ENCODE results near the gene C2CD4D.

The C2CD4D gene

DNA sequence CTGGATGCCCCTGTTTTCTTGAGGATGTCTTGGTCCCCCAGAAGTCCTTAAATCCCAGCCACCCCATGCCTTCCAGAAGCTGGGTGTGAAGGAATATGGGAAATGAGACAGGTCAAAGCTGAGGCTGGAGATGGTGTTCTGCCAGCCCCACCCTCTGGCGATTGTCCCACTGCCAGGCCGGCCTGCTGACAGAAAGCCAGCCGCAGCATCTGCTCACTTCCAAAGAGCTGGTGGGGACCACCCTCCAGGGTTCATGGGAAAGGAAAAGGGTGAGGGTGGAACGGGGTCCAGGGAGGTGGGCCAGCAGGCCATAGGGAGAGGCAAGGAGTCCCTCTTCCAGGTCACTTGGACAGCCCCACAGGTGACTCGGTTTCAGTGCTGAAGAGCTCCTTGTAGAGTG is 32.5 kb downstream of the C2CD4D start (continued):
- TF ChIP-seq SALL2 (tag by site-specific recombination; IDR thresholded peaks at IDR 0.05; ENCODE audit: borderline replicate concordance) (no peak), EGR2 (tag by site-specific recombination; IDR thresholded peaks at IDR 0.05; ENCODE audit: low read depth) (no peak)

DNA sequence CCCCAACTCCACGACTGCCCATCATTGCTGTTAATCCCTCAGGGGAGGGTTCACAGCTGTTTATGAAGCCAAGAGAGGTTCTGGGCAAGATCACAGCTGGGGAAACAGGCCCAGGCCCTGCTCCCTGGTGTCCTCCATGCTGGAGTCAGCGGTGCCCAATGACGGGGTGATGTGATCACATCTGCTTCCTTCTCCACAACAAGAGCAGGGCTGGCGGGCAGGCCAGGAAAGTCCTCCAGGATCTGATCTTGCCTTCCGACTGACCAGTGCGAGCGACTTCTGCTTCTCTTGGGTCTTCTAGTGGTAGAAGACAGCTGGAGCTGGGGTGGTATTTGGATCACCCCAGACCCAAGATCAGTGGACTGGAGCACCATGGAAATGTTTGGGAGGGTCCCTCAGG is 33.5 kb downstream of the C2CD4D start:
- no peak overlapping the region for H3K27ac ChIP-seq (ENCODE audit: extremely low read depth, low read depth, low read length)
- H3K4me1 ChIP-seq (ENCODE audit: control insufficient read depth, insufficient read depth, low read length), result no peaks in the 10 kb centered on the region
- TF ChIP-seq ZSCAN23 (tag by site-specific recombination; IDR thresholded peaks at IDR 0.05) (no peak), ZNF623 (tag by site-specific recombination; IDR thresholded peaks at IDR 0.05) (no peak), ZNF202 (tag by site-specific recombination; IDR thresholded peaks at IDR 0.05; ENCODE audit: borderline replicate concordance) (no peak), ZNF2 (tag by site-specific recombination; IDR thresholded peaks at IDR 0.05) (no peak), ZNF596 (tag by site-specific recombination; IDR thresholded peaks at IDR 0.05) (no peak), REPIN1 (tag by site-specific recombination; IDR thresholded peaks at IDR 0.05; ENCODE audit: low read depth) (no peak), ZNF391 (tag by site-specific recombination; IDR thresholded peaks at IDR 0.05; ENCODE audit: borderline replicate concordance, low read depth) (no peak), SP7 (tag by site-specific recombination; IDR thresholded peaks at IDR 0.05) (no peak), ZEB2 (tag by site-specific recombination; IDR thresholded peaks at IDR 0.05) (no peak), ZNF544 (tag by site-specific recombination; IDR thresholded peaks at IDR 0.05) (no peak), ZNF138 (tag by site-specific recombination; IDR thresholded peaks at IDR 0.05; ENCODE audit: borderline replicate concordance) (no peak), ZNF701 (tag by site-specific recombination; IDR thresholded peaks at IDR 0.05) (no peak), ZNF16 (tag by site-specific recombination; IDR thresholded peaks at IDR 0.05; ENCODE audit: low read depth) (no peak)
- TF ChIP-seq, protein P1, sequence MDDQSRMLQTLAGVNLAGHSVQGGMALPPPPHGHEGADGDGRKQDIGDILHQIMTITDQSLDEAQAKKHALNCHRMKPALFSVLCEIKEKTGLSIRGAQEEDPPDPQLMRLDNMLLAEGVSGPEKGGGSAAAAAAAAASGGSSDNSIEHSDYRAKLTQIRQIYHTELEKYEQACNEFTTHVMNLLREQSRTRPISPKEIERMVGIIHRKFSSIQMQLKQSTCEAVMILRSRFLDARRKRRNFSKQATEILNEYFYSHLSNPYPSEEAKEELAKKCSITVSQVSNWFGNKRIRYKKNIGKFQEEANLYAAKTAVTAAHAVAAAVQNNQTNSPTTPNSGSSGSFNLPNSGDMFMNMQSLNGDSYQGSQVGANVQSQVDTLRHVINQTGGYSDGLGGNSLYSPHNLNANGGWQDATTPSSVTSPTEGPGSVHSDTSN (CRISPR knock-in tag; IDR thresholded peaks at IDR 0.05), result no peak
- TF ChIP-seq, protein P2, sequence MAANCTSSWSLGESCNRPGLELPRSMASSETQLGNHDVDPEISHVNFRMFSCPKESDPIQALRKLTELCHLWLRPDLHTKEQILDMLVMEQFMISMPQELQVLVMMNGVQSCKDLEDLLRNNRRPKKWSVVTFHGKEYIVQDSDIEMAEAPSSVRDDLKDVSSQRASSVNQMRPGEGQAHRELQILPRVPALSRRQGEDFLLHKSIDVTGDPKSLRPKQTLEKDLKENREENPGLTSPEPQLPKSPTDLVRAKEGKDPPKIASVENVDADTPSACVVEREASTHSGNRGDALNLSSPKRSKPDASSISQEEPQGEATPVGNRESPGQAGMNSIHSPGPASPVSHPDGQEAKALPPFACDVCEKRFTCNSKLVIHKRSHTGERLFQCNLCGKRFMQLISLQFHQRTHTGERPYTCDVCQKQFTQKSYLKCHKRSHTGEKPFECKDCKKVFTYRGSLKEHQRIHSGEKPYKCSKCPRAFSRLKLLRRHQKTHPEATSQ (tag by site-specific recombination; IDR thresholded peaks at IDR 0.05), result no peak
- TF ChIP-seq, protein P3, sequence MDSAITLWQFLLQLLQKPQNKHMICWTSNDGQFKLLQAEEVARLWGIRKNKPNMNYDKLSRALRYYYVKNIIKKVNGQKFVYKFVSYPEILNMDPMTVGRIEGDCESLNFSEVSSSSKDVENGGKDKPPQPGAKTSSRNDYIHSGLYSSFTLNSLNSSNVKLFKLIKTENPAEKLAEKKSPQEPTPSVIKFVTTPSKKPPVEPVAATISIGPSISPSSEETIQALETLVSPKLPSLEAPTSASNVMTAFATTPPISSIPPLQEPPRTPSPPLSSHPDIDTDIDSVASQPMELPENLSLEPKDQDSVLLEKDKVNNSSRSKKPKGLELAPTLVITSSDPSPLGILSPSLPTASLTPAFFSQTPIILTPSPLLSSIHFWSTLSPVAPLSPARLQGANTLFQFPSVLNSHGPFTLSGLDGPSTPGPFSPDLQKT (IDR thresholded peaks at IDR 0.05; ENCODE audit: borderline replicate concordance, low read depth, low read length), result no peak
- TF ChIP-seq, protein P4, sequence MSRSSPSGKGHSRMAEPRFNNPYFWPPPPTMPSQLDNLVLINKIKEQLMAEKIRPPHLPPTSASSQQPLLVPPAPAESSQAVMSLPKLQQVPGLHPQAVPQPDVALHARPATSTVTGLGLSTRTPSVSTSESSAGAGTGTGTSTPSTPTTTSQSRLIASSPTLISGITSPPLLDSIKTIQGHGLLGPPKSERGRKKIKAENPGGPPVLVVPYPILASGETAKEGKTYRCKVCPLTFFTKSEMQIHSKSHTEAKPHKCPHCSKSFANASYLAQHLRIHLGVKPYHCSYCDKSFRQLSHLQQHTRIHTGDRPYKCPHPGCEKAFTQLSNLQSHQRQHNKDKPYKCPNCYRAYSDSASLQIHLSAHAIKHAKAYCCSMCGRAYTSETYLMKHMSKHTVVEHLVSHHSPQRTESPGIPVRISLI (tag by site-specific recombination; IDR thresholded peaks at IDR 0.05), result no peak
- TF ChIP-seq, protein P5, sequence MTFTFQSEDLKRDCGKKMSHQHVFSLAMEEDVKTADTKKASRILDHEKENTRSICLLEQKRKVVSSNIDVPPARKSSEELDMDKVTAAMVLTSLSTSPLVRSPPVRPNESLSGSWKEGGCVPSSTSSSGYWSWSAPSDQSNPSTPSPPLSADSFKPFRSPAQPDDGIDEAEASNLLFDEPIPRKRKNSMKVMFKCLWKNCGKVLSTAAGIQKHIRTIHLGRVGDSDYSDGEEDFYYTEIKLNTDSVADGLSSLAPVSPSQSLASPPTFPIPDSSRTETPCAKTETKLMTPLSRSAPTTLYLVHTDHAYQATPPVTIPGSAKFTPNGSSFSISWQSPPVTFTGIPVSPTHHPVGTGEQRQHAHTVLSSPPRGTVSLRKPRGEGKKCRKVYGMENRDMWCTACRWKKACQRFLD (tag by site-specific recombination; IDR thresholded peaks at IDR 0.05), result no peak
- TF ChIP-seq, protein P6, sequence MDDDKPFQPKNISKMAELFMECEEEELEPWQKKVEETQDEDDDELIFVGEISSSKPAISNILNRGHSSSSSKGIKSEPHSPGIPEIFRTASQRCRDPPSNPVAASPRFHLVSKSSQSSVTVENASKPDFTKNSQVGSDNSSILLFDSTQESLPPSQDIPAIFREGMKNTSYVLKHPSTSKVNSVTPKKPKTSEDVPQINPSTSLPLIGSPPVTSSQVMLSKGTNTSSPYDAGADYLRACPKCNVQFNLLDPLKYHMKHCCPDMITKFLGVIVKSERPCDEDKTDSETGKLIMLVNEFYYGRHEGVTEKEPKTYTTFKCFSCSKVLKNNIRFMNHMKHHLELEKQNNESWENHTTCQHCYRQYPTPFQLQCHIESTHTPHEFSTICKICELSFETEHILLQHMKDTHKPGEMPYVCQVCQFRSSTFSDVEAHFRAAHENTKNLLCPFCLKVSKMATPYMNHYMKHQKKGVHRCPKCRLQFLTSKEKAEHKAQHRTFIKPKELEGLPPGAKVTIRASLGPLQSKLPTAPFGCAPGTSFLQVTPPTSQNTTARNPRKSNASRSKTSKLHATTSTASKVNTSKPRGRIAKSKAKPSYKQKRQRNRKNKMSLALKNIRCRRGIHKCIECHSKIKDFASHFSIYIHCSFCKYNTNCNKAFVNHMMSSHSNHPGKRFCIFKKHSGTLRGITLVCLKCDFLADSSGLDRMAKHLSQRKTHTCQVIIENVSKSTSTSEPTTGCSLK (tag by site-specific recombination; IDR thresholded peaks at IDR 0.05), result no peak
- H3K9me3 ChIP-seq (ENCODE audit: control insufficient read depth, insufficient read depth, low read depth, low read length), result no peaks in the 10 kb centered on the region
- ChIA-PET CTCF (no interaction called here), POLR2A (no interaction called here)
- no peak overlapping the region for H3K4me3 ChIP-seq (ENCODE audit: low read depth, low read length)
- no peaks in the 10 kb centered on the region for H3K36me3 ChIP-seq (ENCODE audit: control insufficient read depth in 2 of 2, insufficient read depth in 1 of 2, low read length in 2 of 2)

Data from HEK293 (cell line).